GM21576 (cell line): Measurements from ENCODE around the gene ZNF615.
"Not testable (repeated sequence)": the region's sequence is repeated elsewhere in the genome, so short reads cannot be mapped to it uniquely, and the experiment has no call there.

ENCODE experiments used
- ATAC-seq: cut with Tn5 transposase; IDR thresholded peaks from one replicate; pipeline ENCODE4 v1.9.1; 2021; ENCODE audit warnings: mild to moderate bottlenecking, moderate library complexity; ENCODE audit not compliant: unreplicated experiment

ZNF615 gene

GRCh38 chr19:52007806-52008557 lies at the start of gene ZNF615:
TSS of gene ZNF615 (minus strand) at chr19:52008211. CDS start at chr19:52003711, 4,500 bp downstream.
- ATAC-seq = peak; percentile 84

- ATAC-seq = not testable (repeated sequence)
Observed at GRCh38 chr19:52056480-52056879, 48.5 kb upstream of the ZNF615 start.

- ATAC-seq = not testable (repeated sequence)
Observed at GRCh38 chr19:52051736-52052135, 43.7 kb upstream of the ZNF615 start.

GRCh38 chr19:52048555-52049501 lies 40.8 kb upstream of the ZNF615 start, which contains the start of gene ZNF432:
TSS of gene ZNF432 (minus strand) at chr19:52048838. CDS start at chr19:52046868, 1,970 bp downstream.
- ATAC-seq = peak; percentile 81

GRCh38 chr19:52039169-52039568 lies 31.2 kb upstream of the ZNF615 start:
- no peak for ATAC-seq

GRCh38 chr19:52034051-52034728 lies 26.2 kb upstream of the ZNF615 start:
- no peak for ATAC-seq

GRCh38 chr19:52028780-52029123 lies 20.7 kb upstream of the ZNF615 start:
- ATAC-seq = peak; percentile 19

GRCh38 chr19:52028027-52028779 lies 20.2 kb upstream of the ZNF615 start, which contains the start of gene ZNF614:
TSS of gene ZNF614 (minus strand) at chr19:52028379. CDS start at chr19:52025745, 2,634 bp downstream.
- peak; percentile 83 for ATAC-seq

- not testable (repeated sequence) for ATAC-seq
Observed at GRCh38 chr19:52026255-52026990, 18.4 kb upstream of the ZNF615 start.

- not testable (repeated sequence) for ATAC-seq
Observed at GRCh38 chr19:52024478-52024877, 16.5 kb upstream of the ZNF615 start.

GRCh38 chr19:52022193-52022592 lies 14.2 kb upstream of the ZNF615 start:
- ATAC-seq = no peak

- ATAC-seq = no peak
Observed at GRCh38 chr19:52020506-52020905, 12.5 kb upstream of the ZNF615 start.

GRCh38 chr19:52010674-52011073 lies 2.7 kb upstream of the ZNF615 start:
- ATAC-seq = no peak

GRCh38 chr19:52007451-52007805 lies 583 bp downstream of the ZNF615 start:
- ATAC-seq = no peak

- ATAC-seq = no peak
Observed at GRCh38 chr19:51994048-51994644, 13.9 kb downstream of the ZNF615 start.

GRCh38 chr19:51993422-51993821 lies 14.6 kb downstream of the ZNF615 start:
- ATAC-seq = no peak

GRCh38 chr19:51986309-51987291 lies 21.4 kb downstream of the ZNF615 start, which contains the start of gene ZNF350:
TSS of gene ZNF350 (minus strand) at chr19:51986840. CDS start at chr19:51974360, 12,480 bp downstream.
- peak; percentile 93 for ATAC-seq

- ATAC-seq = no peak
Observed at GRCh38 chr19:51983361-51983760, 24.6 kb downstream of the ZNF615 start.
